Measurements from ENCODE around the gene KIR3DL3.
"Not testable (repeated sequence)": the region's sequence is repeated elsewhere in the genome, so short reads cannot be mapped to it uniquely, and the experiment has no call there.

KIR3DL3 gene

GRCh38 chr19:54724142-54724541, at the start of gene KIR3DL3:
KIR3DL3 (plus strand) TSS chr19:54724442; CDS start chr19:54724497, 55 bp downstream.
- DNase-seq: no peak

- not testable (repeated sequence) for DNase-seq
These were observed 47.9 kb upstream of the KIR3DL3 start for GRCh38 chr19:54676210-54676834.

- no peak for DNase-seq
These were observed 47.0 kb upstream of the KIR3DL3 start for GRCh38 chr19:54677217-54677616.

- not testable (repeated sequence) for DNase-seq
These were observed 42.6 kb upstream of the KIR3DL3 start for GRCh38 chr19:54681596-54681995.

- no peak for DNase-seq
These were observed 41.9 kb upstream of the KIR3DL3 start for GRCh38 chr19:54682306-54682856.

GRCh38 chr19:54684527-54684926, 39.7 kb upstream of the KIR3DL3 start:
- DNase-seq: no peak

GRCh38 chr19:54691582-54692297, 32.5 kb upstream of the KIR3DL3 start:
- DNase-seq: no peak

GRCh38 chr19:54692298-54692615, 32.0 kb upstream of the KIR3DL3 start:
- no peak for DNase-seq

- DNase-seq: no peak
These were observed 29.6 kb upstream of the KIR3DL3 start for GRCh38 chr19:54694648-54695047.

- no peak for DNase-seq
These were observed 28.1 kb upstream of the KIR3DL3 start for GRCh38 chr19:54696117-54696548.

- DNase-seq: no peak
These were observed 27.5 kb upstream of the KIR3DL3 start for GRCh38 chr19:54696766-54697165.

GRCh38 chr19:54697716-54698115, 26.5 kb upstream of the KIR3DL3 start:
- DNase-seq: not testable (repeated sequence)

- DNase-seq: no peak
These were observed 19.3 kb upstream of the KIR3DL3 start for GRCh38 chr19:54704928-54705327.

- DNase-seq: no peak
These were observed 16.3 kb upstream of the KIR3DL3 start for GRCh38 chr19:54707962-54708361.

- no peak for DNase-seq
These were observed 15.5 kb upstream of the KIR3DL3 start for GRCh38 chr19:54708781-54709180.

- DNase-seq: no peak
These were observed 14.9 kb upstream of the KIR3DL3 start for GRCh38 chr19:54709212-54709948.

- DNase-seq: not testable (repeated sequence)
These were observed 14.3 kb upstream of the KIR3DL3 start for GRCh38 chr19:54709956-54710355.

- no peak for DNase-seq
These were observed 402 bp downstream of the KIR3DL3 start for GRCh38 chr19:54724644-54725043.

- DNase-seq: no peak
These were observed 1.1 kb downstream of the KIR3DL3 start for GRCh38 chr19:54725321-54725720.

- DNase-seq: no peak
These were observed 3.3 kb downstream of the KIR3DL3 start for GRCh38 chr19:54727562-54727961.

- DNase-seq: no peak
These were observed 3.9 kb downstream of the KIR3DL3 start for GRCh38 chr19:54728167-54728566.

GRCh38 chr19:54729416-54730188, 5.4 kb downstream of the KIR3DL3 start:
- DNase-seq: no peak

GRCh38 chr19:54731191-54731590, 6.9 kb downstream of the KIR3DL3 start:
- DNase-seq: no peak
